Measurements from ENCODE around the gene CDS2.

DNA sequence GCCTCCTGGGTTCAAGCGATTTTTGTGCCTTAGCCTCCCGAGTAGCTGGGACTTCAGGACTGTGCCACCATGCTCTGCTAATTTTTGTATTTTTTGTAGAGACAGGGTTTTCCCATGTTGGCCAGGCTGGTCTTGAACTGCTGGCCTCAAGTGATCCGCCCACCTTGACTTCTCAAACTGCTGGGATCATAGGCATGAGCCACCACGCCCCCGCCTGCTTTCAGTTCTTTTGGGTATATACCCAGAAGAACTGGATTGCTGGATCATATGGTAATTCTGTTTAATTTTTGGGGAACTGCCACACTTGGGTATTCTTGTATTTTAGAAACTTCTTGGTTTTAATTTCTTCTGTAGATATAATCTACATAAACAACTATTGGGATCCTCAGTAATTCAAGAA lies 17.0 kb downstream of the CDS2 start:
- TF ChIP-seq, protein P1, sequence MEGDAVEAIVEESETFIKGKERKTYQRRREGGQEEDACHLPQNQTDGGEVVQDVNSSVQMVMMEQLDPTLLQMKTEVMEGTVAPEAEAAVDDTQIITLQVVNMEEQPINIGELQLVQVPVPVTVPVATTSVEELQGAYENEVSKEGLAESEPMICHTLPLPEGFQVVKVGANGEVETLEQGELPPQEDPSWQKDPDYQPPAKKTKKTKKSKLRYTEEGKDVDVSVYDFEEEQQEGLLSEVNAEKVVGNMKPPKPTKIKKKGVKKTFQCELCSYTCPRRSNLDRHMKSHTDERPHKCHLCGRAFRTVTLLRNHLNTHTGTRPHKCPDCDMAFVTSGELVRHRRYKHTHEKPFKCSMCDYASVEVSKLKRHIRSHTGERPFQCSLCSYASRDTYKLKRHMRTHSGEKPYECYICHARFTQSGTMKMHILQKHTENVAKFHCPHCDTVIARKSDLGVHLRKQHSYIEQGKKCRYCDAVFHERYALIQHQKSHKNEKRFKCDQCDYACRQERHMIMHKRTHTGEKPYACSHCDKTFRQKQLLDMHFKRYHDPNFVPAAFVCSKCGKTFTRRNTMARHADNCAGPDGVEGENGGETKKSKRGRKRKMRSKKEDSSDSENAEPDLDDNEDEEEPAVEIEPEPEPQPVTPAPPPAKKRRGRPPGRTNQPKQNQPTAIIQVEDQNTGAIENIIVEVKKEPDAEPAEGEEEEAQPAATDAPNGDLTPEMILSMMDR (IDR thresholded peaks at IDR 0.05; ENCODE audit: low read length), result no peak
- no peak for TF ChIP-seq EZH2 (IDR thresholded peaks at IDR 0.05; ENCODE audit: borderline replicate concordance, low read length)

Data from OCI-LY1 (cell line).